Activated CD8-positive, alpha-beta memory T cell treated with anti-CD3 and anti-CD28 coated beads, Interleukin-2, amount 50 U/mL, for 4 hours (primary cell): Measurements from ENCODE around the gene LMF1.
A peak's percentile ranks its signal among the peaks of the same experiment; 100 is the strongest.

Experiments used
- DNase-seq: peaks from one replicate; pipeline ENCODE4 v3.0.0-alpha.2; 2020

Gene LMF1

DNA sequence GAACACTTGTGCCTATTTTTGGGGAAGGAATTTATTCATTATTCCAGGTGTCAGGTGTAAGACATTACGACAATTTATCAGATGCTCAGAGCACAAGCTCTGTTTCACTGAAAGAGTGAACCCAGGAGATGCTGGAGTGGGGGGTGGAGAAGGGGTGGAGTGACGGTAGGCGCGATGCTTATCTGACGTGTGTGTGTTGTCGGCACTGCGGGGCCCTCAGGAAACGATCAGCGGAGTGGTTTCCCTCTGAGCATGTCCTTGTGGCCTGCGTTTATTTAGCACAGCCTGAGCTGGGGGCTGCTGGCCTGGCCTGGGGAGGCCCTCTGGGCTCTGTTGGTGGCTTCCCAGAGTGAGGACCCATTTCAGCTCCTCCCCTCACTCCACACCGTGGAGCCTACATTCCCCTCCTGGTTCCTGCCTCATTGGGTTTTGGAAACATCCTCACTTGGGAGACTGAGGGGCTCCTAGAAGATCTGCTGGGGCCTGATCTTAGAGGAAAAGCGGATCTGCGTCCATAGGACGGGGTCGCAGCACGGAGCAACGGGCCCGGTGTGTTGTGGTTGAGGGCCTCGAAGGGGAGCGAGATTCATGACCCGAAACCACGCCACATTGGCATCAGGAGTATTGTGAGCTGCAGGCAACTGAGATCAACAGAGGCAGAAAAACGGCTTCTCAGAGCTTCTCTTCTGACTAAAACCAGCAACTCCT is 151.3 kb downstream of the LMF1 start:
- no peak for DNase-seq

DNA sequence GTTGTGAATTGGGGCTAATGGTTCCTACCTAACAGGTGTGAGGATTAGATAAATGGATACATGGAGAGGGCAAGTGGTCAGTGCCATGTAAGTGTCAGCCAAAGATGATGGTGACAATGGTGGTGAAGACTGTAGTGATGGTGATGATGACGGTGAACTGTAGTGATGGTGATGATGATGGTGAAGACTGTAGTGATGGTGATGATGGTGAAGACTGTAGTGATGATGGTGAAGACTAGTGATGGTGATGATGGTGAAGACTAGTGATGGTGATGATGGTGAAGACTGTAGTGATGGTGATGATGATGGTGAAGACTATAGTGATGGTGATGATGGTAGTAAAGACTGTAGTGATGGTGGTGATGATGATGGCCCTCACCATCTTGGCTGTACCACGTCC is 152.2 kb downstream of the LMF1 start:
- no peak for DNase-seq

DNA sequence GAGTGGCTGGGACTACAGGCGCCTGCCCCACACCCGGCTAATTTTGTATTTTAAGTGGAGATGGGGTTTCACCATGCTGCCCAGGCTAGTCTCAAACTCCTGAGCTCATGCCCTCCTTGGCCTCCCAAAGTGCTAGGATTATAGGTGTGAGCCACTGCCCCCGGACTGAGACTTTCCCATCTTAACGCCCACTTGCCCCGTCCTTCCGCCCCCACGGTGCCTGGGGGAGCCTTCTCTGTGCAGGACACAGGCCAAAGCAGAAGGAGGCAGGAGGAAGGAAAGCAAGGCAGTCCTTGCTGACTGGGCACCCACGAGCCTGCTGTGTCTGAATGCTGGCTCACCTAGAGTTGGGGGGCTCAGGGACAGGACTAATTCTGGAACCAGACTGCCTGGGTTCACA is 152.7 kb downstream of the LMF1 start:
- no peak for DNase-seq

DNA sequence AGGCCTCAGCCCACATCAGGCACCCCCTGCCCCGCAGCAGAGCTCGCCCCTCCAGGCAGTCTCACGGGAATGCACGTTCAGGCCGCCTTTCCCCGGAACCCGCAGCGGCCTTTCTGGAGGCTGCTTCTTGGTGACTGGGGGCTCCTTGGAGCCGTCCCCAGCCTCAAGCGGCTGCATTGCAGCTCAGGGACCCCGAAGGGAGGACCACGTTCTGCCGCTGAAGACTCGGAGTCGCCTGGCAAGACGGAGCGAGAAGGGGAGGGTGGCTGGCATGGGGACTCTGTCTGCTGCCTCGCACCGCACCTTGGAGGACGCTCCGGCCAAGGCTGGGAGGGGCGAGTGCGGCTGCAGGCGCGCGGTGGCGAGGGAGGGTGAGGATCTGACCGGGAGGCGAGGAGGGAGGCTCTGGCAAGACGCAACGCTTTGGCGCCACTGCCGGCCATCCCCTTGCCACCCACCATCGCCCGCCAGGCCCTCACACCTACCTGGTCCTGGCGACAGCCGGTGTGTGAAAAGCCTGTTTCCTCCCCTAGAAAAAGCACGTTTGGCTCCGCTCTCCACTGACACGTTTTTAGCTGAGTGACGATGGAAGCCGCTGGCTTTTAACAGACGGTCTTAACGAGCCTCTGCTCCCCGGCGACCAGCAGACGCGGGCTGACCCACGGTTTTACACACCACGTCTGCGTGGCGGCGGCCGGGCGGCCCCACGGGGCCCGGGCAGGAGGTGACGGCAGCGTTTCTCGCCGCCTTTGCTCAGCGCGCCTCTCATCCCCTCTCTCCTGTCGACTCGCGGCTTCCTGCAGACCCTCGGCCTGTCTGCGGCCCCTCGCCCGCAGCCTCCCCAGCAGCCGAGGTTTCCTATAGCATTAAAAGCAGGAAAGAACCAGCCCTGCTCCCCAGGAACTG is 153.5 kb downstream of the LMF1 start:
- no peak for DNase-seq

DNA sequence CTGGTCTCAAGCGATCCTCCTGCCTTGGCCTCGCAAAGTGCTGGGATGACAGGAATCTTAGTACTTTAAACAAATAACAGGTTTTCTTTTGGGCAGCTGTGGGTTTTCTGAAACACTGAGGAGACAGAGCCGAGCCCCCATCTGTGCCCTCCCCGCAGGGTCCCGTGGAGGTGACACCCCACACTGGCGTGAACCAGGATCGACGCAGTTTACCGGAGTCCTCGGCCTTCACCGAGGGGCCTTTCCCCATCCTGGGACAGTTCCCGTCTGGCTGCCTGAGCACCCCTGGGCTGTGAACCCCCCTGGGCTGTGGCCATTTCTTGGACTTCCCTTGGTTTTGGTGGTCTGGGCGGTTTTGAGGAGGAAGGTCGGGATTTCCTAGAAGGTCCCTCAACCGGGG is 154.9 kb downstream of the LMF1 start:
- DNase-seq: no peak

DNA sequence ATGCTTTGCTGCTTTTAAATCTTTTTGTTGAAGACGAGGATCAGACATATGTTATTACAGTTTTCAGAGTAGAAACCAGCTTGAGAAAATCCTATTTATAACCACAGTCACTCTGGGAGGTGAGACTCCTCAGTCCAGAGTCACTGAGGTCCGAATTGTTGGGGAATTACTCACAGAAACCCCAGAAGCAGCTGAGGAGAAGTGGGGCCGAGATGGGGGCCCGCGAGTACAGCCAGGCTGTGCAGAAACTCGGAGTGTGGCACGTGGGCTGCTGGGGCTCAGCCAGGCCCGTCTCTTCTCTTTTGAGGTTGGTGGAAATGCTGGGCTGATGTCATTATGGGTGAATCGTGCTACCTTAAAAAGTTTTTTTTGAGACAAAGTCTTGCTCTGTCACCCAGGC is 155.8 kb downstream of the LMF1 start:
- DNase-seq: no peak

DNA sequence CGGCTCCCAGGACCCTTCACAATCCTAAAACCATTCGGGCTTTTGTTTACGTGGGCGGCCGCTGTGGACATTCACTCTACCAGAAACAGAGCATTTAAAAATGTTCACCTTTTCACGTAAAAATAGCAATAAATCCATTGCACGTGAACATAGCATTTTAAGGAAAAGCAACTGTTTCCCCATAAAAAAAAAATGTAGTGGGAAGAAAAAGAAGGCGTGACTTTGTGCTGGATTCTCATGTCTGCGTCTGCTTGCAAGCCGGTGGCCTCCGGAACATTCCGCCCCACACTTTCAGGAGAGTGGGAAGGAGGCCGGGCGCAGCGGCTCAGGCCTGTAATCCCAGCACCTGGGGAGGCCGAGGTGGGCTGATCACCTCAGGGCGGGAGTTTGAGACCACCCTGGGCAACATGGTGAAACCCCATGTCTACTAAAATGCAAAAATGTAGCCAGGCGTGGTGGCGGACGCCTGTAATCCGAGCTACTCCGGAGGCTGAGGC is 156.8 kb downstream of the LMF1 start:
- no peak for DNase-seq

DNA sequence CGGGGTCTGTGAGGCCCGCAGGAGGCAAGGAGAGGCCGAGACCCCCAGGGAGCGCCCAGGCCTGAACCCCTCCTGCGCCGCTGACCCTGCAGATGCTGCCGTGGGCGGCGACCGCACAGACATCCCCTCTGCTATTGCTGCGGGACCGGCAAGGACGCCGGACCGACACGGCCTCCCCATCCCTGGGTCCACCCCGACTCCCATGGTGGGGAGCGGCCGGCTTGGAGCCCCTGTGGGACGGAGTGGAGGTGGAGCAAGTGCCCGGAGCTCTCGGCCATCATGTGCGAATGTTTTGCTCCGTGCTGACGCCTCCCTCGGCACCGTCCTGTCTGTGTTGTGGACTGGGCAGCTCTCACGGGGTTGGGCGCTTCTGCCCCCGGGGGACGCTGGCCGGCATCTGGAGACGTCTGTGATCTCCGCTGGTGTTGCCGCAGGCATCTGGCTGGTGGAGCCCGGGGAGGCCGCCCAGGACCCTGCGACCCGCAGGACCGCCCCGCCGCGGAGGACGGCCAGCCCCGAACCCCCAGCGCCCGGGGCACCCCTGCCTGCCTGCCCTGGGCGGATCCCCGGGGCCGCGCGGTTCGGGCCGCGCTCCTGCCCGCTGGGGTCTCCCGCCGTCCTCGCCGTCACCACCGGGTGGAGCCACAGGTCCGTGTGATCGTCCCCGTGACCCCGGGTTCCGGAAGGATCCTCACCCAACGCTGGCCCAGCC is 157.4 kb downstream of the LMF1 start:
- peak; percentile 60 for DNase-seq

DNA sequence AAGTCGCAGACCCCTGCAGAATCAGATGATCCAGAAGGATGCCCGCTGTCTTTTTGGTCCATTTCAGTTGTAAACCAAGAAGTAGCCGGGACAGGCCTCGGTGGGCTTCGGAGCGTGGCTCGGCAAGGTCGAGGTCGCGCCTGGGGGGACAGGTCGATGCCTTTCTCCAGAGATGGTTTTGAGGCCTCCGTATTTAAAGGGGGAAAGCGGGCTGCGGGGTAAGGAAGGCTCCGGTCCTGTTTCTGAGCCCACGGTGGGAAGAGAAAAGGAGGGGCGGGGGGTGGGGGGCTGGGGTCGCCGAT is 162.7 kb downstream of the LMF1 start:
- no peak for DNase-seq

DNA sequence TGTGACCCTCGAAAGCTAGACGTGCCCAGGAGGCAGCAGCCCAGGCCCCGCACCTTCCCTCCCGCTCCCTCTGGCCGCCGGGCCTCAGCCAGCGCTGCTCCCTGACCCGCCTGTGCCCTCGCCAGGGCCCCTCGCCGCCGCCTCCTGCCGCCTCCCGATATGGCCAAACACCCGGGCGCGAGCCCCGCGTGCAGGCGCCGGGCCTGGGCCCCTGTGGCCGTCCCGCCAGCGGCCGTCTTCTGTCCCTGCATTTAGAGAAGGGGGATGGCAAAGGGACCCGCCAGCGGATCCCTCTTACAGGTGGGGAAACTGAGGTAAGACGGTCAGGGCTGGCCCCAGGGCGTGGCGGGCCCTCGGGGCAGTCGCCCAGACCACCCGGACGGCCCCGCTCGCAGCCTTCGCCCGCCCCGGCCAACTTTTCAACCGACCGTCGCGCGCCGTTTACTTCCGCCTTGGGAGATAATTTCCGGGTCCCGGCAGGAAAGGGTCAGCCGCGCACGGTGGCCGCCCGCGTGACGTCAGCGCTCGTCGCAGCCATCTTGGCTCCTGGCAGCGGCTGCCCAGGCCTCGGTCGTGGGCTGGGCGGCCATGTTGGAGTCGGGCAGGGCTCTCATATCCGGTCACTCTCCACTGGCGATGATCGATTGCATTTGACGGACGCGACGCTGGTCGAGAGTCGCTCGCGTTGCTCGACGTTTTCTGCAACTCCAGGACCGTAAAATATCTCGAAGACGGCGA is 163.3 kb downstream of the LMF1 start:
- peak; percentile 90 for DNase-seq

DNA sequence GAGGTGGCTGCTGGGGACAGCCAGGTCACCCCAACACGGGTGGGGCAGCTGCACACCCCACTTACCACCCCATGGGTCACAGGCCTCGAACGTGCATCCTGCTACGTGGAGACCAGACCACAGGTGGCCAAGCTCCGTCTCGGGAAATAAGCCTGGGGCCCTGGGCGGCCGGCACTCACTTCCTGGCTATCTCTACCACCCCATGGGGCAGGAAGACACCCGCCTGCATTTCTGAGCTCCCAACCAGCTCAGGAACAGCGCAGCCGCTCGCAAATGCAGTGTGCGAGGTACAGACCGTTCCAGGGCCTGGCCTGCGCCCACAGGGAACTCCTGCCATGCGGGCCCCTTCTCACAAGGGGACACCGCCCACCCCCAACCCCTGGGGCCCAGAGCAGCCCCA is 165.3 kb downstream of the LMF1 start:
- no peak for DNase-seq

DNA sequence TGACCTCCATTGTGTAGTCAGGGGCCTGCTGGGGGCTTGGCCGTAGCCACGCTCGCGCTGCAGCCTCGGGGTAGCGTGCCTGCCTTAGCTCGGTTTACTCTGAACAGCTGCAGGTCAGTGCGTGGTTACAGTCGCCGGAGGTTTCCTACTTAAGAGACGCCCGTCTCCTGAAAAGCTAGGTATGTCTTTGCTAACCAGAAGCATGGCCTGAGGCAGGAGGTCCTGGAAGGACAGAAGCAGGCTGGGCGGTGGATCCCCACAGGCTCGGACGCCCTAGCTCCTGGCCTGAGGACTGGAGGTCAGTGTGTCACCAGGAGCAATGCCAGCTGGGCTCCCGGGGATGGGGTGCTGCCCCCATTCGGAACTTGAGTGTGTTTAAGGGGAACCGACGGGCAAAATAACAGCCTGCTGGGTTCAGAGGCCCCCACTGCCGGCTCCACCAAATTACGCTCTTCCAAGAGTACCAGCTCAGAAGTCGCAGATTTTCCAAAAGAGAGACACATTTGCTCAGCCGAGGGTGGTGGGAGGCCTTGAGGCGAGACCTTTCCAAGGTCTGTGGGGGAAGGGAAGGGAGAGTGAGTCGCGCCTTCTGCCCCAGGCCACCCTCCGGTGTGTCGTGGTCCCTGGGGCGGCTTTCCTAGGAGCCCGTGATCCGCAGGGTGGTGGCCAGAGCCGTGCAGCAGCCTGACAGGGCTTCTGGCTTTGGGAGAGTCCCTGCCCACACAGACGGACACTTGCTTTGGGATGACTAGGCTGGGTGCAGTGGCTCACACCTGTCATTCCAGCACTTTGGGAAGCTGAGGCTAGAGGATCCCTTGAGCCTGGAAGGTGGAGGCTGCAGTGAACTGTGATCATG is 166.4 kb downstream of the LMF1 start:
- DNase-seq: no peak

DNA sequence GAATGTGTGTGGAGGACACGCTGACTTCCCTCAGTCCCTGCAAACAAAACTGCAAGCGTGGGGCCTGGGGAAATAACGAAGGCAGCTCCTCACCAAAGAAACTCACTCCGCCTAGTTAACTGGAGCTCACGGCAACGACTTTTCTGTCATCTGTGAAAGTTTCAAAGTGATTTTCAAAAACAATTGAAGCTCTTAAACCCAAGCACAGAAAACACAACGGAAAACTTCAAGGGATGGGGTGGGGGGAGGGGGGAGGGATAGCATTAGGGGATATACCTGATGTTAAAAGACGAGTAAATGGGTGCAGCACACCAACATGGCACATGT is 167.1 kb downstream of the LMF1 start:
- DNase-seq: no peak
